GM19324 (cell line): ENCODE results near the gene RNF166.
A peak's percentile ranks its signal among the peaks of the same experiment; 100 is the strongest.

ENCODE experiments used
- ATAC-seq: cut with Tn5 transposase; IDR thresholded peaks from one replicate; pipeline ENCODE4 v1.9.1; 2021; ENCODE audit warnings: mild to moderate bottlenecking, moderate library complexity; ENCODE audit not compliant: unreplicated experiment, low FRiP score

The RNF166 gene

DNA sequence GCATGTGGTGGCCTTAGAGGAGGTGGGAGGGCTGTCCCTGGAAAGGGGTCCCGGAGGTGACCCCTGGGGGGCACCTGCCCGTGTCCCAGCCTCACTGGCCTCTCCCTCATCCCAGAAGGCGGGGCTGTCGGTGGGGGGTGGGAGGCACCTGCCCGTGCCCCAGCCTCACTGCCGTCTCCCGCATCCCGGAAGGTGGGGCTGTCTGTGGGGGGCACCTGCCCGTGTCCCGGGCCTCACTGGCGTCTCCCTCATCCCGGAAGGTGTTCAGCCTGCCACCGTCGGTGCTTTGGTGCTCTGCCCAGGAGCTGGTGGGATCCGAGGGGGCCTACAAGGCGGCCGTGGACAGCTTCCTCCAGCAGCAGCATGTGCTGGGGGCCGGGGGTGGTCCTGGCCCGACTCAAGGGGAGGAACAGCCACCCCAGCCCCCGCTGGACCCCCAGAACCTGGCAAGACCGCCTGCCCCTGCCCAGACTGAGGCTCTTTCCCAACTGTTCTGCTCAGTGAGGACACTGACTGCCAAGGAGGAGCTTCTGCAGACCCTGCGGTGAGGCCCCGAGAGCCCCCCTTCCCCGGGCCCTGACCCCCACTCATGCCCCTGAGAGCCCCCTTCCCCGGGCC, 6.3 kb upstream of the RNF166 start:
- no peak for ATAC-seq

DNA sequence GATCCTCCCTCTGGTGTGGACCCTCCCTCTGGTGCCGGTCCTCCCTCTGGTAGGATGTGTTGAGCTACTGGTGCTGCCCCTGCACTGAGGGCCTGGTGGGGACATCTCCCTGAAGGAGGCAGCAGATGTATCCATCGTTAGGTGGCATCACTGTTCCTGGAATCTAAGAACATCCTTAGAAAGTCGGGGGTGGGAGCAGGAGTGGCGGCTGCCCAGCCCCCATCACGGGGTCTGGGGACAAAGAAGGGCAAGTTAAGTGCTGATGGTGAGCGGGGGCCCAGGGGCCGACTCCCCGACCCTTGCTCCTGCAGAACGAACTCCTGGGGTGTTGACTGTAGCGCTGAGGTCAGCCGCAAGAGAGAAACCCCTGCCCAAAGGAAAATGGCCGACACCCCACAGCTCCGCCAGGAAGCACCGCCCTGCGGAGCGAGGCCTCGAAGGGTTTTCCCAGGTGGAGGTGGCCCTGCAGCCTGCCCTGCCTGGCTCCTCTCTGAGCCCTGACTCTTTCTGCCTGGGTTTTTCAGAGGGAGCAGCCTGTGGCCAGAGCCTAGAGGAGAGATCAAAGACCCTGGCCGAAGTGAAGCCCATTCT, 5.6 kb upstream of the RNF166 start:
- ATAC-seq = no peak

DNA sequence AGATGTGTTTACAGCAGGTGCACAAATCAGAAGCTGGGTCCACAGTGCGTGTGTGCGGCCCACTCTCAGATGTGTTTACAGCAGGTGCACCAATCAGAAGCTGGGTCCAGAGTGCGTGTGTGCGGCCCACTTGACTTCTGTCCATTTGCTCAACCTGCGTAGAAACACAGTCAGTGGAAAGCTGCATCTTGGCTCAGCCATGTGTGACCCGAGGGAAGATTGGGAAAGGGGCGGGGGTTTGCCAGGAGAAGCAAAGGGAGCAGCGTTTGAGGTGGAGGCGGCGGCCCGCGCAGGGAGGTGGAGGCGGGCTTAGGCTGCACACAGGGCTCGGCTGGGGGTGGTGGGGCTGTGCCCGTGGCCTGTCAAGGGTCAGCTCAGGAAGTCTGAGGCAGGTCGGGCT, 4.3 kb upstream of the RNF166 start:
- ATAC-seq = no peak

DNA sequence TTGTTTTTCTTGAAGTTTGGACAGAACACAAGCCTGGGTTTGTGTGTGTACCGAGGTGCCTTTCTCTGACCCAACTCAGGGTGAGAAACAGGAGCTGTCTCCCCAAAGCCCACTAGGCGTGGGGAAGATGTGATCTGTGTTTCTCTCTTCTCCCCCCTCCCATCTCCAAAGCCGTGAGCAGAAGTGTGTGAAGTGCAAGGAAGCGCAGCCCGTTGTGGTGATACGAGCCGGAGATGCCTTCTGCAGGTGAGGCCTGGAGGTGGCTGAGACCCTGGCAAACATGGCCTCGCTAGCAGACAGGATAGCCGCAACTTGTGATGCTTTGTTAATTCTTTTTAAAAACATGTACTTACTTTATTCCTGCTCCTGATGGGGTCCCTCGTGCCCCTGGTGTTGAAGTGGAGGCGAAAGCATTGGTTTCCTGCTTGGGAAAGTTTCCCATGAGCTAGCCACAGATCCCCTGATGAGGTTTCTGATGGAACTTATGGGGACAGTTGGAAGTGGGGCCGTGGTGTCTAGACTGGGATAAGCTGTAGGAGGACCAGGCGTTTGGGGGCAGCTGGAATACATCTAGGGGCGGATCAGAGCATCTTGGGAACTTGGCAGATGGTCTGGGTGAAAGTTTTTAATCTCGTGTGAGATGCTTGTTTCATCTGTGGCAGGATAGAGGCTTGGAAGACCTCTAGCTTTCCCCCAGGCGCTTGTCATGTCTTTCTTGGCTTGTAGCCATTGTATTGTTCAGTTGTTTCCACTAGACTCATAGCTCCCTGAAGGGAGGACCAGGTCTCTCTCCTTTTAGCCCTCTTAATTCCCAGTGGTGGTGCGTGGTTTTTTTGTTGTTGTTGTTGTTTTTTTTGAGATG, 988 bp upstream of the RNF166 start:
- ATAC-seq = no peak

DNA sequence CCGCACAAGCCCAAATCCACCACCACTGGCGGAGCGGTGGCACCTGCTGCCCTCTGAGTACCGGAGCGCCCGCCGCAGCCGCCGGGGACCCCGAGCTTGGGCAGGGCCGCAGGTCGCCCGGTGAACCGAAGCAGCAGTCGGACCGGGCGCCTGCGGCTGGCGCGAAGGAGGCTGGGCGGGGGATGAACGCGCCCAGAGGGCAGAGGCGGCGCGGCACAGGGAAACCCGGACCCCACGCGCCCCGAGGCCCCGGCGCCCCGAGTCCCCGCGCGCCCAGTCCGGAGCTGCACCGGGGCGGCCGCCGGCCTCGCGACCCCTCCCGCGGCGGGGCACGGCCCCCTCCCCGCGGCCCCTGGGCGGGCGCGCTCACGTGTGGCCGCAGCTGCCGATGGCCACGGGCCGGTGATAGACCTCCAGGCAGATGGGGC, 393 bp downstream of the RNF166 start:
- peak; percentile 16 for ATAC-seq

DNA sequence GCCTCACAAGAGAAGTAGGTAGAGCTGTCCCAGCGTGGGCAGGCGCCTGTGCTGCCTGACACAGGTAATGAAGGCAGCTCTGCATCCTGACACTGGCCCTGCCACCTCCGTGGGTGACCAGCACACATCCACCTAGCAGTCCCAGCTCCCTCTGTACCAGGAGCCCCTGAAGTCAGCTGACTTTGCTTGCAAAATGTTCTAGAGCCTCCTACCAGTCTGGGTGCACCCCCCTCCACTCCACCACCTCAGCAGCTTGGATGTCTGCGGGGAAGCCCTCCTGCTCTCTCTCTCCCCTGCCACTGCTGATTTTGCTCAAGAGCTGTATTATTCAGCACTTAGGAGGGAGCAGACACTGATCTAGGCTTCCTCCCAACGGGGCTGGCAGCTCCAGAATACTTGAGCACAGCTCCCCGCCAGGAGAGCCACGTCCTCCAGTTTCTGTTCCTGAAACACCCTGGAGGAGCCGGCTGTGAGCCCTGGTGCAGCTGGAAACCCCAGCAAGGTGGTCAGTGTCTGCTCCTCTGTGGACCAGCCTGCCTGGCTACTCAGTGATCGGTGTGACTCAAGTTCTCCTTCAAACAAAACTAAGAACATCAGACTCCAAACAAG, 1.0 kb downstream of the RNF166 start:
- ATAC-seq = no peak

DNA sequence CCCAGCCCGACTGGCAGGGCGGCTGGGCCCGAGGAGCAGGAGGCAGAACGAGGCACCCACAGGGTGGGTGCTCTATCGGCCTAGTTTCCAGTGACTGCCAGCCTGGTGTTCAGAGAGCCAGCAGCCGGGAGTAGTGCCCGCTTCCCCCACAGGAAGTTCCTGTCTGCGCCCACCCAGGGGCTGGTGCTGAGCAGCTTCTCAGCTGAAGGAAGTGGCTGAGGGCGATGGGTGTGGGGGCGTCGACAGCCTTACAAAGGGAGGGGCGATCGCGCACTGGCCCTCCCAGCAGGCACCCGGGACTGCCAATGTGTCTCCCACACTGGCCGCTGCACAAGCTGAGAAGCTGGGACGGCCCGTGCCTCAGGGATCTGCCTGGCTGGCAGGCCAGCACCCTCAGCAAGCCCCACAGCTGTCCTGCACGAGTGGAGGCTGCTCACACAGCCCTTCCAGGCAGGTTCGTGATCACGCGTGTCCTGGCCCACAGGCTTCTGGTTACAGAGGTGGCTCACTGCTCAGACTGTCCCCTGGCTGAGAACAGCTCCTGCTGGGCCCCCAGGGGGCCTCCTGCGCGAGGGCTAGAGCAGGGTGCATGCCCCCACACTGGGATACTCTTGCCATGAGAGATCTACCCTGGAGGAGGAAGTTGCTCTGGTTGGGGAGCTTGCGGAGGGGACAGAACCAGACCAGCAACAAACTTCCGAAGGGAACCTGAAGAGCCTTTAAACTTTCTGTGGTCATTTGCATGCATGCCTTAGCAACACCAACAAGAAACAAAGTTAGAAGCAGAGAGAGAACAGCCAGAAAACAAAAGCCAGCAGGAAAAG, 2.5 kb downstream of the RNF166 start:
- ATAC-seq = no peak

DNA sequence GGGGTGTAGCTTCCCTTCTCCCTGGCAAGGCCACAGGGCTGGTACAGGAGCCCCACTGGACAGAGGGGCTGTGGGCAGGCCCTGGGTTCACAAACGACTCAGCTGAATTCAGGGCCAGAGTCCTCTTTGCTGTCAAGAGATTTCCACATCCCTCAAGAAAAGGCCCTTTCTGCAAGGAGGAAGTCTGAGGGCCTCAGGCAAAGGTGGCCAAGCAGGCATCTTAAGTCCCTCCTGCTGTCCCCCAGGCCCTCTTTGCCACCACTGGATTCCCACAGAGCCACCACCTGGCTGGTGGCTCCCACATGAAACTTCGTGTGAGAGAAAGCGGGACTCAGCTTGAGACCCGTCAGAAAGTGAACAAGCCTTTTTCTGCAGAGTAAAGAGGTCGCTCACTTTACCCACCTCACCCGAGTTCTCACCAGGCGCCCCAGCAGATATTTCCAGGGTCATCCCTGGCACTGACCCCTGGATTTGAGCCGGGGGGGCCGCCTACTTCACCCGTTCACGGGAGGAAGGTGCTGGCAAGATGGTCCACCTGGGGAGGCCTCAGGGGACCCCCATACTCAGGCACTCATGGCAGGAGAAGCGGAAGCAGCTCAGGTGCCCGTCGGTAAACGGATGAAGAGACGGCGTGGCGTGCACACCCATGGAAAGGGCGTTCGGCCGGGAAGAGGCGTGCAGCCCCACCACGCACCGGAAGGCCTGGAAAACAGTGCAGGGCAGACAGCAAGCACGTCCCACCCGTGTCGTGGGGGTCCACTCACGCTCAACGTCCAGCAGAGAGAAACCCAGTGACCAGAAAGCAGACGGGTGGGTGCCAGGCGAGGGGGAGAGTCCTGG, 3.6 kb downstream of the RNF166 start:
- no peak for ATAC-seq

DNA sequence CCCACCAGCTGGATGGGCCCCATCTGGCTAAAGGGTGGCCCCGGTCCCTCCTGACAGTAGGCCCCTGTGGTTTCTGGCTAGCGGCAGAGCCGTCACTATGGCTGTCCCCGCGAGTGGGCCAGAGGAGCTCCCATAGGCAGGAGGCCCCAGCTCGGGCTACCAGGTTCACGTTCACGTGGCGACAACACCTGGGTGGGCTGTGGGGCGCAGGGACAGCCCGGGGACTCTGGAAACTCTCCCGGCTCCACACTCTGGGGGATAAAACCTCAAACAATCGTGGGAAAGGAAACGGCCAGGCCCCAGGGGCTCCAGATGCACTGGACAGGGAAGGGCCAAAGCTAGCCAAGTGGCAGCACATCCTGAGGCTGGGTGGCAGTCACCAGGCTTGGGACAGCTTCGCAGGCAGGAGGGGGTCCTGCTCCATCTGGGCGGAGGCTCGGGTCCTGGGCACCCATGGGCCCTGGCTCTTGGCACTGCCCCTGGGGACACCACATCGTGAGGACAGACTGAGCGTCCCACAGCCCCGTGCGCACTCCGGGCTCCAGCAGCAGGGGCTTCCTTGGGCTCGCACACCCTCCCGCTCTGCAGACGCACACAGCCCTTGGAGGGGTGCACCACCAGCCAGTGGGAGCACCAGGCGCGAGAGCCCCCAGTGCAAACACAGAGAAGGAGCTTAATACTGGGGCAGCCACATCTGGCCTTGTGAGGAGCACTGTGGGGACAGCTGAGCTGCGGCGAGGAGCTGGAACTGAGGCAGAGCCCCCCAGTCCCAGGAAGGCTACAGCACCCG, 4.4 kb downstream of the RNF166 start:
- no peak for ATAC-seq

DNA sequence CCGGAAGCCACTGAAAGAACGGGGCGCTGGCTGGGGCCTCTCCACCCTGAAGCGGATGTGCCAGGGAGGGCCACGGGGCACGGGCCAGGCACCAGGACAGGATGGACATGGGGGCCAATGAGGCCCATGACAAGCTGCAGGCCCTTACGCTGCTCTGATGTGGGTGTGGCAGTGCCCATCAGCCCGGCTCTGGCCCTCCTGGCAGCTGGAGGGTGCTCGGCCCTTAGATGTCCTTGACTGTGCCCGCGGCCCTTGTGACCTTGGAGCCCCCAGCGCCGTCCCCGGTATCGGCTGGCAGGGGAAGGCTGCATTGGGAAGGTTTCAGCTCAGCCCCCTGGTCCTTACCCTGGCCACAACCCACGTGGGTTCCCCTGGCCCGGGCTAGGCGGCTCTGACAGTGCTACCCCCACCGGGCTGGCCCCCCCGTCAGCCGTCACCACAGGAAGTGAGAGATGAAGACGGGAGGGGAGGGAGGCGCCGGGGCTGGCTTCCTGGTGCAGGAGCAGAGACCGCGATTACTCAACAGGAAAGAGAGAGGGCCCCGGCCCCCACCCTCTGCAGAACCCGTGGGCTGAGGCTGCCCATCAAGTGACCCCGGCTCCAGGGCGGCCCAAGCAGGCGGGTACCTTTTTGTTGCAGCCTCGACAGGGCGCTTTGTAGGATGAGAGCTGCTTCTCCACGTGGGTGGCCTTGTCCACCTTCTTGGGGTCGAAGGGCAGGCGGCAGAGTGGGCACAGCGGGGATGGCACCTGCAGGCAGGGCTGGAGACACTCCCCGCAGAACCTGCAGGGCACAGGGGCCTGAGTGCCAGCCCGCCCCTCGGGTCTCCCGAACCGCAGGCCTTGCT, 5.3 kb downstream of the RNF166 start:
- peak; percentile 71 for ATAC-seq

DNA sequence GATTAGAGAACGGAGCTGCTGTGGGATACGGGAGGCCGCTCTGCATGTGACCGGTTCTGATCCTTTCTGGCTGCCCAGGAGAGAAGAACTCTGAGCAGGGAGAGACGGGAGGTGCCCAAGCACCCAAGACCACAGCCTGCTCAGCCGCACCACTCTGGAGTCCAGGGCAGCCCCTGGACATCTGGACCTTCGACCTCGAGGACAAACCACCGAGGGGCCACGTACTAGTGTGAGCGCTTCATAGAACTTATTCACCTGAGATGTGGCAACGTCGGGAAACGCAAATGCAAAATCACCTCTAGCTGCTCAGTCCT, 5.9 kb downstream of the RNF166 start:
- ATAC-seq = no peak

DNA sequence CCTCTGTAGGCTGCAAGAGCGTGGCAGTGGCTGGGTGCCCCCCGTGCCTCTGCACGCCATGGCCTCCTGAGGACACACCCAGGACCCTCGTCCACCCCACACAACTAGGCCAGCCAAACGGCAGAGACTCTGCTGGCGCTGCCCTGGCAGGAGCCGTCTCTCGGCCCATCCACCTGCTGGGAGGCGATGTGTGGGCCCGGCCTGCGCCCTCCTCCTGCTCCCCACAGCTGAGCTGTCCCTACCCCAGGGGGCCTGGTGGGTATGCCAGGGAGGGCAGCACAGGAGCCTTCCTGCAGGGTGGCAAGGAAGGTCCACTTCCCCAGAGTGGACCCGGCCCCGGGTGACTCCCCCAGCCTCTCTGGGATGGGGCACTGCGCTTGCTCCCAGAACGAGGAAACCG, 7.0 kb downstream of the RNF166 start:
- no peak for ATAC-seq

DNA sequence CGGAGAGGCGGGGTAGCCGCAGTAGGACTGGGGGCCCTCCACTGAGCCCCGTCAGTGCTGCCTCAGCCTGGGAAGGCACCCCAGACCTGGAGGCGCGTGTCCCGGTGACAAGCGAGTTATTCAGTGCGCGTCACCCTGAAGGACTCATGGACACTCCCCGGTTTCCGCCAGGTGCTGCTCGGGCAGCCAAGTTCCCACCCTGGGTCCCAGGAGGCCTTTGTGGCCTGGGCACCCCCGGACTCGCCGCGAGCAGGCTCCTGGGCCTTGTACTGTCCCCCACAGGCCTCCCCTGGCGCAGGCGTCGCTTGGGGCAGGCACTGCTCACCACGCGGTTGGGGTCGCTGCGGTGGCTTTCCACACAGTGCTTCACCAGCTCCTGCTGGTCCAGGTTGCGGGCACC, 7.6 kb downstream of the RNF166 start:
- no peak for ATAC-seq

DNA sequence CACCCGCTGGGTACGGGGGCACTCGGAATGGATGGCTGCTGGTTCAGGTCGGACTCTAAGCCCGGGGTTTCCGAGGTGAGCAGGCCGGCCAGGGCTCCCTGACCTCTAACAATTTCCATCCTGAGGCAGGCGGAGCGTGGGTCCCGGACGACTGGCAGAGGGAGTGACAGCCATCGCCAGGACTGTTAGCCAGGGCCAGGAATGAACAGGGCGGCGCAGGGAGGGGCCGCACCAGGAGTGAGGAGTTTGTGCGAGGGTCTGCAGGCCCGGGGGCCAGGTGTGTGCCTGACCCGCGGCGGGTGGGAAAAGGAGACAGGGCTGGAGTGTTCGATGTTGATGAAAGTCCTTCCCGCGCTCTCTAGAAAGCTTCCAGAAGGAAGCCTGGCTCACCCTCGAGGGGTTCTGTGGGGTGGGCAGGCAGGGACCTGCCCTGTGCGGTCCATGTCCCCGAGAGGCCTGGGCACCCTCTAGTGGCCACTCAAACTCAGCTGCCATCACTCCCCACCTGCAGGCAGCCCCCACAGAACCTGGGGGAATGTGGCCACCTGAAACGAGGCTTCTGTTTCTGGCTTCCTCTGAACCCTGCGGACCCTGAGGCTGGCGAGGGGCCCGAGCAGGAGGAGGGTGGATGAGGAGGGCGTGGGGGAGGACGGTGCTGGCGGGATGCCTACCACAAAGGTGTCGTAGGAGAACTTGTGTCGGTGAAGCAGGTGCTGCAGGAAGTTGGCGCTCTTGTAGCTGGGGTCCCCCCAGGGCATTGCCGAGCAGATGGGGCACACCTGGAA, 8.2 kb downstream of the RNF166 start:
- no peak for ATAC-seq

DNA sequence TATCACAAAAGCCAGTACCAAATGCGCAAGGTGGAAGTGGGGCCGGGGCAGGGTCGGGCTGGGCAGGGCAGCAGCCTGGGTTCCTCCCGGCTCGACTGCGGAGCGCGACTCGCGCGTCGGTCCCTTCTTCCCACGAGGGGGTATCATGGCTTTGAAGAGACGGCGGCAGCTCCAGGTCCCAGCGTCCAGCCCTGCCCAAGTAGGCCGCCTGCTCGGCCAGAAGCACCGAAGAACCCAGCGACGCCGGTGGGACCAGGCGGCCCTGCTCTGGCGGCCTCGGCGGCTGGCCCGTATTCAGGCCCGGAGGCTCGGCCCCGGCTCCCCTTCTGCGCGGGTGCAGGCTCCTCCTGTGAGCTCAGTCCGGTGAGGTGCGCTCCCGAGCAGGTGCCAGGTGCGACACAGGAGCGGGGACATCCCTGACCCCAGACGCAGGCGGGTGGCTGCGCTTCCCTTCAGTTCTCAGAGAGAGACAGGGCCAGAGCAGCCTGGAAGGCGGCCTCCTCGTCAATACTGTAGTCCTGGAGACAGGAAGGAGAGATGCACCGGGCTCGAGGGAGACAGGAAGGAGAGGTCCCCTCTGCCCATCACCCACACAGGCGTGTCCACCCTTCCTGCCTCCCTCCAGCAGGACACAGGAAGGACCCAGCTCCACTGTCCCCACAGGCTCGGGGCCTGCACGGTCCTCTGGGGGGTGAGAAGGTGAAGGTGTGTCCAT, 8.9 kb downstream of the RNF166 start:
- ATAC-seq = no peak

DNA sequence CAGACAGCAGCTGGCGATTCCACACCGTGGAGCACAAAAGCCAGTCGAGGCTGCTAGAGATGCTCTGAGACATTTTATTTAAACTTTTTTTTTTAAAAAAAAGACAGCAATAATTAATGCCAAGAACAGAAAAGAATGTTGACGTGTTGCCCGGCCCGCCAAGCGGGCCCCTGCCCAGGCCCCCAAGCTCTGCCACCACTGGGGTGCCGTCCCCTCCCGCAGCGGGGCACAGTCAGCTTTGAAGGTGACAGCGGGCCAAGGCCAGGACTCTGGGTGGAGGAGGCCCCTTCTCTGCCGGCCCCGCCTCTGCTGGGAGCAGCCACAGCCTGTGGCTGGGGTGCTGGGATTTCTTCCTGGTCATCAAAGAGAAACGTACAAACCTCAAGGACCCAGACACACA, 9.8 kb downstream of the RNF166 start:
- no peak for ATAC-seq

DNA sequence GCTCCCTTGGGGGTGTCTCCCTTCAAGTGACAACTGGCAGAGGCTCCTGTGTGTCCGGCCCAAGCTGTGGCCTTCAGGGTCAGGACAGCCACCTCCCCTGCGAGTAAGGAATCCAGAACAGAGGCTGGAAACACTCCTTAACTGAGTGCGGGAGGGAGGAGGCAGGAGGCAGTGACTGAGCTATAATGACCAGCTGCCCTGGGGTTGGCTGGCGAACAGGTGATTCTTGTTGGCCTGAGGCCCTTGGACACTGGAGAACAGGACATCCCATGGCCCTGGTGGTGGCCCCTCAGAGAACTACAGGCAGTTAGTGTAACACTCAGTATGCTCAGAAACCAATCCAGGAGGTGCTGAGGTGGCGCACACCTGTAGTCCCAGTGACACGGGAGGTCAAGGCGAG, 10.5 kb downstream of the RNF166 start:
- no peak for ATAC-seq
